HEK293 (cell line): ENCODE results near the gene MAP3K7.

Experiments
- BCL11B ChIP-seq: fragments of 450-650 bp; formaldehyde crosslinking; IDR thresholded peaks from 2 replicates; pipeline ENCODE4 v1.5.1; 2016; ENCODE audit warnings: low read depth, missing biosample characterization, missing genetic modification characterization
- FEZF1 ChIP-seq: fragments of 450-650 bp; formaldehyde crosslinking; IDR thresholded peaks from 2 replicates; pipeline ENCODE4 v1.5.1; 2016; ENCODE audit warnings: missing biosample characterization, missing genetic modification characterization
- KLF16 ChIP-seq: fragments of 450-650 bp; formaldehyde crosslinking; IDR thresholded peaks from 2 replicates; pipeline ENCODE4 v1.5.1; 2017; ENCODE audit warnings: missing biosample characterization, missing genetic modification characterization
- MZF1 ChIP-seq: fragments of 450-650 bp; formaldehyde crosslinking; IDR thresholded peaks from 2 replicates; pipeline ENCODE4 v1.5.1; 2017; ENCODE audit warnings: missing biosample characterization, missing genetic modification characterization, borderline replicate concordance
- PRDM2 ChIP-seq: fragments of 450-650 bp; formaldehyde crosslinking; IDR thresholded peaks from 2 replicates; pipeline ENCODE4 v1.5.1; 2016; ENCODE audit warnings: missing biosample characterization, missing genetic modification characterization, borderline replicate concordance
- SP3 ChIP-seq: fragments of 450-650 bp; formaldehyde crosslinking; IDR thresholded peaks from 2 replicates; pipeline ENCODE4 v1.5.1; 2016; ENCODE audit warnings: missing biosample characterization, missing genetic modification characterization
- YY1 ChIP-seq: fragments of 450-650 bp; formaldehyde crosslinking; IDR thresholded peaks from 2 replicates; pipeline ENCODE4 v1.5.1; 2018; ENCODE audit warnings: missing biosample characterization, missing genetic modification characterization
- ZBTB8A ChIP-seq: fragments of 450-650 bp; formaldehyde crosslinking; IDR thresholded peaks from 2 replicates; pipeline ENCODE4 v1.5.1; 2016; ENCODE audit warnings: missing biosample characterization, missing genetic modification characterization
- ZNF10 ChIP-seq: fragments of 450-650 bp; formaldehyde crosslinking; IDR thresholded peaks from 2 replicates; pipeline ENCODE4 v1.5.1; 2017; ENCODE audit warnings: missing biosample characterization, missing genetic modification characterization
- ZNF133 ChIP-seq: fragments of 450-650 bp; formaldehyde crosslinking; IDR thresholded peaks from 2 replicates; pipeline ENCODE4 v1.5.1; 2016; ENCODE audit warnings: missing biosample characterization, missing genetic modification characterization
- ZNF174 ChIP-seq: fragments of 450-650 bp; formaldehyde crosslinking; IDR thresholded peaks from 2 replicates; pipeline ENCODE4 v1.5.0; 2017; ENCODE audit warnings: missing biosample characterization, mild to moderate bottlenecking, missing genetic modification characterization
- ZNF18 ChIP-seq: fragments of 450-650 bp; formaldehyde crosslinking; IDR thresholded peaks from 2 replicates; pipeline ENCODE4 v1.5.1; 2016; ENCODE audit warnings: missing biosample characterization, missing genetic modification characterization
- ZNF202 ChIP-seq: fragments of 450-650 bp; formaldehyde crosslinking; IDR thresholded peaks from 2 replicates; pipeline ENCODE4 v1.5.1; 2016; ENCODE audit warnings: missing biosample characterization, missing genetic modification characterization, borderline replicate concordance
- ZNF266 ChIP-seq: fragments of 450-650 bp; formaldehyde crosslinking; IDR thresholded peaks from 2 replicates; pipeline ENCODE4 v1.5.1; 2016; ENCODE audit warnings: missing biosample characterization, missing genetic modification characterization, low read depth
- ZNF404 ChIP-seq: fragments of 450-650 bp; formaldehyde crosslinking; IDR thresholded peaks from 2 replicates; pipeline ENCODE4 v1.5.1; 2017; ENCODE audit warnings: missing biosample characterization, missing genetic modification characterization
- ZNF423 ChIP-seq: fragments of 450-650 bp; formaldehyde crosslinking; IDR thresholded peaks from 2 replicates; pipeline ENCODE4 v1.5.1; 2016; ENCODE audit warnings: missing biosample characterization, missing genetic modification characterization
- ZNF433 ChIP-seq: fragments of 450-650 bp; formaldehyde crosslinking; IDR thresholded peaks from 2 replicates; pipeline ENCODE4 v1.5.1; 2016; ENCODE audit warnings: missing biosample characterization, missing genetic modification characterization, low read depth
- ZNF654 ChIP-seq: fragments of 450-650 bp; formaldehyde crosslinking; IDR thresholded peaks from 2 replicates; pipeline ENCODE4 v1.5.1; 2016; ENCODE audit warnings: low read depth, missing biosample characterization, missing genetic modification characterization
- ZNF658 ChIP-seq: fragments of 450-650 bp; formaldehyde crosslinking; IDR thresholded peaks from 2 replicates; pipeline ENCODE4; 2016; ENCODE audit warnings: missing biosample characterization, missing genetic modification characterization
- ZNF837 ChIP-seq: fragments of 450-650 bp; formaldehyde crosslinking; IDR thresholded peaks from 2 replicates; pipeline ENCODE4 v1.5.1; 2016; ENCODE audit warnings: missing biosample characterization, missing genetic modification characterization
- ZNF843 ChIP-seq: fragments of 450-650 bp; formaldehyde crosslinking; IDR thresholded peaks from 2 replicates; pipeline ENCODE4 v1.5.1; 2016; ENCODE audit warnings: missing biosample characterization, missing genetic modification characterization
- ZSCAN30 ChIP-seq: fragments of 450-650 bp; IDR thresholded peaks from 2 replicates; pipeline ENCODE4 v1.5.1; 2018; ENCODE audit warnings: missing biosample characterization, mild to moderate bottlenecking, missing genetic modification characterization, moderate library complexity
- TF ChIP-seq, protein P1 (sequence below): fragments of 450-650 bp; formaldehyde crosslinking; IDR thresholded peaks from 2 replicates; pipeline ENCODE4 v1.5.1; 2016; ENCODE audit warnings: missing biosample characterization, missing genetic modification characterization, borderline replicate concordance
- TF ChIP-seq, protein P2 (sequence below): fragments of 450-650 bp; IDR thresholded peaks from 2 replicates; pipeline ENCODE4 v1.5.1; 2018; ENCODE audit warnings: missing biosample characterization, mild to moderate bottlenecking, missing genetic modification characterization
- TF ChIP-seq, protein P3 (sequence below): fragments of 450-650 bp; formaldehyde crosslinking; IDR thresholded peaks from 2 replicates; pipeline ENCODE4 v1.5.1; 2016; ENCODE audit warnings: missing biosample characterization, missing genetic modification characterization

The MAP3K7 gene

DNA sequence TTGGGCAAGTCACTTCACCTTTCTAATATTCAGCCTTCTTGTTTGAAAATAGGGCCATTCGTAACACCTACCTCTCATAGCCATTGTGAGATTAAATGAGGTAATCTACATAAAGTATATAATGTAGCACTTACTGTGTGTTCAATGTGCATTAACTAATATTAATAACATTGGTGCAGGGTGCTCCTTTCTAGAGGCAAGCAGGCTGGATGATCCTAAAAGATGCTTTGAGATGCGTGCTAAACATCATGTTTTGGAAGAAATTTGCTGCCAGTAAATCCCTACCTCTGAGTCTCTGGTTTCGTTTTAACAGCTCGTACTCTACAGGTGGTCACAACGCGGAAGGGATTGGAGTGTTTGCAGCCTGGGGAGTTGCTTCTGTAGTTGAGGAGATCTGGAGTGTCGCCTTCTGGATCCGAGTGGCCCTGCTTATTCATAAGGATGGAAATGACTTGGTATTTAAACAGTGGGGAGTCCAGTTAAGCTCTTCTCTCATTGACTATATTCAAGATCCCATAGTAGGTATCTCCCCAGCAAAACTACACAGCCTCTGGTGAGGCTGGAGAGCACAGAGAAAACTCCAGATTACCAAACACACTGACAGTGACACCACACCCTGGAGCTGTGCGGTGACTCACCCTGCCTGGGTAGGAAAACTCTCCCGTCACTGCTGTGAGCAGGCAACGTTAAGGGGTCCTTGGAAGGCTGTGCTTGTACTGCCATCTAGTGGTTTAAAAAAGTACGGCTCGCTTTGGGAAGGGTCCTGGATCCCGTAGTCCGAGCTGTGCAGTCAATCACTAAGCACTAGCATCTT, 107.9 kb downstream of the MAP3K7 start (continued):
- TF ChIP-seq YY1 (tag by site-specific recombination) (no peak), ZNF18 (no peak), ZNF423 (tag by site-specific recombination) (no peak), PRDM2 (tag by site-specific recombination) (no peak), ZNF174 (tag by site-specific recombination) (no peak), SP3 (tag by site-specific recombination) (no peak), ZNF133 (tag by site-specific recombination) (no peak), KLF16 (no peak), ZNF843 (no peak), ZNF10 (tag by site-specific recombination) (peak; percentile 92), ZNF654 (tag by site-specific recombination) (peak; percentile 99), ZNF266 (tag by site-specific recombination) (no peak), ZNF404 (tag by site-specific recombination) (no peak), ZNF658 (tag by site-specific recombination) (no peak), BCL11B (tag by site-specific recombination) (no peak), ZBTB8A (tag by site-specific recombination) (0 out of 2 replicates have a peak, but pooled peaks have one; percentile 9), FEZF1 (tag by site-specific recombination) (no peak), MZF1 (tag by site-specific recombination) (no peak), ZNF433 (tag by site-specific recombination) (no peak), ZNF837 (no peak), ZNF202 (tag by site-specific recombination) (no peak), ZSCAN30 (tag by site-specific recombination) (peak; percentile 77; the same call in 1 of the 2 replicates)
- TF ChIP-seq, protein P1, sequence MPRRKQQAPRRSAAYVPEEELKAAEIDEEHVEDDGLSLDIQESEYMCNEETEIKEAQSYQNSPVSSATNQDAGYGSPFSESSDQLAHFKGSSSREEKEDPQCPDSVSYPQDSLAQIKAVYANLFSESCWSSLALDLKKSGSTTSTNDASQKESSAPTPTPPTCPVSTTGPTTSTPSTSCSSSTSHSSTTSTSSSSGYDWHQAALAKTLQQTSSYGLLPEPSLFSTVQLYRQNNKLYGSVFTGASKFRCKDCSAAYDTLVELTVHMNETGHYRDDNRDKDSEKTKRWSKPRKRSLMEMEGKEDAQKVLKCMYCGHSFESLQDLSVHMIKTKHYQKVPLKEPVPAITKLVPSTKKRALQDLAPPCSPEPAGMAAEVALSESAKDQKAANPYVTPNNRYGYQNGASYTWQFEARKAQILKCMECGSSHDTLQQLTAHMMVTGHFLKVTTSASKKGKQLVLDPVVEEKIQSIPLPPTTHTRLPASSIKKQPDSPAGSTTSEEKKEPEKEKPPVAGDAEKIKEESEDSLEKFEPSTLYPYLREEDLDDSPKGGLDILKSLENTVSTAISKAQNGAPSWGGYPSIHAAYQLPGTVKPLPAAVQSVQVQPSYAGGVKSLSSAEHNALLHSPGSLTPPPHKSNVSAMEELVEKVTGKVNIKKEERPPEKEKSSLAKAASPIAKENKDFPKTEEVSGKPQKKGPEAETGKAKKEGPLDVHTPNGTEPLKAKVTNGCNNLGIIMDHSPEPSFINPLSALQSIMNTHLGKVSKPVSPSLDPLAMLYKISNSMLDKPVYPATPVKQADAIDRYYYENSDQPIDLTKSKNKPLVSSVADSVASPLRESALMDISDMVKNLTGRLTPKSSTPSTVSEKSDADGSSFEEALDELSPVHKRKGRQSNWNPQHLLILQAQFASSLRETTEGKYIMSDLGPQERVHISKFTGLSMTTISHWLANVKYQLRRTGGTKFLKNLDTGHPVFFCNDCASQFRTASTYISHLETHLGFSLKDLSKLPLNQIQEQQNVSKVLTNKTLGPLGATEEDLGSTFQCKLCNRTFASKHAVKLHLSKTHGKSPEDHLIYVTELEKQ (tag by site-specific recombination): no peak
- TF ChIP-seq, protein P2, sequence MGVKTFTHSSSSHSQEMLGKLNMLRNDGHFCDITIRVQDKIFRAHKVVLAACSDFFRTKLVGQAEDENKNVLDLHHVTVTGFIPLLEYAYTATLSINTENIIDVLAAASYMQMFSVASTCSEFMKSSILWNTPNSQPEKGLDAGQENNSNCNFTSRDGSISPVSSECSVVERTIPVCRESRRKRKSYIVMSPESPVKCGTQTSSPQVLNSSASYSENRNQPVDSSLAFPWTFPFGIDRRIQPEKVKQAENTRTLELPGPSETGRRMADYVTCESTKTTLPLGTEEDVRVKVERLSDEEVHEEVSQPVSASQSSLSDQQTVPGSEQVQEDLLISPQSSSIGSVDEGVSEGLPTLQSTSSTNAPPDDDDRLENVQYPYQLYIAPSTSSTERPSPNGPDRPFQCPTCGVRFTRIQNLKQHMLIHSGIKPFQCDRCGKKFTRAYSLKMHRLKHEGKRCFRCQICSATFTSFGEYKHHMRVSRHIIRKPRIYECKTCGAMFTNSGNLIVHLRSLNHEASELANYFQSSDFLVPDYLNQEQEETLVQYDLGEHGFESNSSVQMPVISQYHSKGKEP (tag by site-specific recombination): no peak
- TF ChIP-seq, protein P3, sequence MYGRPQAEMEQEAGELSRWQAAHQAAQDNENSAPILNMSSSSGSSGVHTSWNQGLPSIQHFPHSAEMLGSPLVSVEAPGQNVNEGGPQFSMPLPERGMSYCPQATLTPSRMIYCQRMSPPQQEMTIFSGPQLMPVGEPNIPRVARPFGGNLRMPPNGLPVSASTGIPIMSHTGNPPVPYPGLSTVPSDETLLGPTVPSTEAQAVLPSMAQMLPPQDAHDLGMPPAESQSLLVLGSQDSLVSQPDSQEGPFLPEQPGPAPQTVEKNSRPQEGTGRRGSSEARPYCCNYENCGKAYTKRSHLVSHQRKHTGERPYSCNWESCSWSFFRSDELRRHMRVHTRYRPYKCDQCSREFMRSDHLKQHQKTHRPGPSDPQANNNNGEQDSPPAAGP (tag by site-specific recombination): peak; percentile 81
